Liver (tissue), 2 donors: ENCODE measurements around the gene TM9SF4.

Source experiments
- CTCF ChIP-seq: fragments of 150-350 bp; IDR thresholded peaks from 2 replicates; pipeline ENCODE4 v1.5.1; 2017; ENCODE audit warnings: improper control_type of control experiment, low read depth, low read length; ENCODE audit not compliant: missing input control
- YY1 ChIP-seq: IDR thresholded peaks from 2 replicates; pipeline ENCODE4 v1.6.1; 2016; ENCODE audit warnings: antibody characterized with exemption, mild to moderate bottlenecking
- donor health status: healthy.

- no peak for TF ChIP-seq YY1
- TF ChIP-seq CTCF: peak; percentile 9
Observed at GRCh38 chr20:32155017-32155981, 45.8 kb downstream of the TM9SF4 start.
